ENCODE measurements around the gene TTLL12. TPM values are rescaled to one million over a fixed set of nuclear protein-coding genes. Genes with fewer than 3 reads are reported as not detected.

Gene TTLL12
- total and polyA plus RNA-seq, 2 donors from 2014 or later, result 11.5 to 26.3 TPM

- intact Hi-C loops (cut with DNase I), result no loop called here
- Histone ChIP-seq H3K4me1 (ENCODE audit: control insufficient read depth in 2 of 3, insufficient read depth in 2 of 3, low read depth in 1 of 3, low read length in 3 of 3) (peaks cover 0 to 13% (median 5%) of the 10 kb centered on the region in 3 donors), H3K27ac (ENCODE audit: low read depth in 2 of 2, low read length in 2 of 2) (no peak overlapping the region), H3K4me3 (ENCODE audit: low read length in 3 of 3) (no peak overlapping the region), H3K9ac (ENCODE audit: low read length in 3 of 3) (no peak overlapping the region), H3K9me3 (ENCODE audit: control insufficient read depth in 2 of 3, insufficient read depth in 1 of 3, low read length in 3 of 3) (no peaks in the 10 kb centered on the region), H3K27me3 (ENCODE audit: control insufficient read depth, insufficient read depth, low read length) (no peaks in the 10 kb centered on the region), H3K36me3 (ENCODE audit: control insufficient read depth in 2 of 3, insufficient read depth in 3 of 3, low read length in 3 of 3) (no peaks in the 10 kb centered on the region)
- DNase-seq, result no peak
- FAIRE-seq, result no peak
- TF ChIP-seq CTCF (IDR thresholded peaks at IDR 0.05; ENCODE audit: borderline replicate concordance, extremely low read depth, insufficient read depth), result no peak
These were observed 30.5 kb downstream of the TTLL12 start for GRCh38 chr22:43156413-43156812.

GRCh38 chr22:43155789-43156188 lies 31.1 kb downstream of the TTLL12 start:
- DNase-seq (peak in 1 of 5 donors; percentile 72), FAIRE-seq (no peak)
- no peaks in the 10 kb centered on the region for H3K27me3 ChIP-seq (ENCODE audit: control insufficient read depth, insufficient read depth, low read length)
- H3K4me3 ChIP-seq (ENCODE audit: low read length in 3 of 3), result no peak overlapping the region
- H3K9me3 ChIP-seq (ENCODE audit: control insufficient read depth in 2 of 3, insufficient read depth in 1 of 3, low read length in 3 of 3), result no peaks in the 10 kb centered on the region
- H3K4me1 ChIP-seq (ENCODE audit: control insufficient read depth in 2 of 3, insufficient read depth in 2 of 3, low read depth in 1 of 3, low read length in 3 of 3), result peaks cover 0 to 16% (median 5%) of the 10 kb centered on the region in 3 donors
- intact Hi-C loops (cut with DNase I), result no loop called here
- H3K9ac ChIP-seq (ENCODE audit: low read length in 3 of 3), result no peak overlapping the region
- no peak overlapping the region for H3K27ac ChIP-seq (ENCODE audit: low read depth in 2 of 2, low read length in 2 of 2)
- no peak for TF ChIP-seq CTCF (IDR thresholded peaks at IDR 0.05; ENCODE audit: borderline replicate concordance, extremely low read depth, insufficient read depth)
- H3K36me3 ChIP-seq (ENCODE audit: control insufficient read depth in 2 of 3, insufficient read depth in 3 of 3, low read length in 3 of 3), result no peaks in the 10 kb centered on the region

- no peak overlapping the region for H3K4me3 ChIP-seq (ENCODE audit: low read length in 3 of 3)
- no peak for FAIRE-seq
- intact Hi-C loops (cut with DNase I), result no loop called here
- peaks cover 0 to 19% (median 5%) of the 10 kb centered on the region in 3 donors for H3K4me1 ChIP-seq (ENCODE audit: control insufficient read depth in 2 of 3, insufficient read depth in 2 of 3, low read depth in 1 of 3, low read length in 3 of 3)
- H3K9me3 ChIP-seq (ENCODE audit: control insufficient read depth in 2 of 3, insufficient read depth in 1 of 3, low read length in 3 of 3), result no peaks in the 10 kb centered on the region
- no peaks in the 10 kb centered on the region for H3K36me3 ChIP-seq (ENCODE audit: control insufficient read depth in 2 of 3, insufficient read depth in 3 of 3, low read length in 3 of 3)
- H3K27ac ChIP-seq (ENCODE audit: low read depth in 2 of 2, low read length in 2 of 2), result no peak overlapping the region
- DNase-seq, result peak in 1 of 5 donors; percentile 69
- no peak for TF ChIP-seq CTCF (IDR thresholded peaks at IDR 0.05; ENCODE audit: borderline replicate concordance, extremely low read depth, insufficient read depth)
- H3K27me3 ChIP-seq (ENCODE audit: control insufficient read depth, insufficient read depth, low read length), result no peaks in the 10 kb centered on the region
- H3K9ac ChIP-seq (ENCODE audit: low read length in 3 of 3), result no peak overlapping the region
These were observed 31.9 kb downstream of the TTLL12 start for GRCh38 chr22:43154887-43155536.
